Mesenchymal stem cell (in vitro differentiated cells and primary cell): ENCODE measurements around the gene SSH2.
"Not testable (repeated sequence)": the region's sequence is repeated elsewhere in the genome, so short reads cannot be mapped to it uniquely, and the experiment has no call there.

ENCODE experiments used
- DNase-seq: peaks from one replicate; pipeline ENCODE4 v3.0.0-alpha.2; 2013
- H2AFZ ChIP-seq: one replicate; pipeline ENCODE4 v1.6.1; 2013; ENCODE audit warnings: low read depth, mild to moderate bottlenecking, control low read depth, inconsistent platforms, low read length, moderate library complexity
- H2AK5ac ChIP-seq: 2 replicates; pipeline ENCODE4 v1.6.1; 2013; ENCODE audit warnings: low read length, moderate library complexity, mild to moderate bottlenecking, inconsistent platforms; ENCODE audit not compliant: severe bottlenecking
- H2BK120ac ChIP-seq: one replicate; pipeline ENCODE4 v1.6.1; 2013; ENCODE audit warnings: low read depth, mild to moderate bottlenecking, inconsistent platforms, low read length, moderate library complexity
- H2BK12ac ChIP-seq, 2 experiments: one replicate each; pipeline ENCODE4 v1.6.1; 2013; ENCODE audit warnings: inconsistent platforms in 2 of 2, low read length in 2 of 2, mild to moderate bottlenecking in 2 of 2, moderate library complexity in 2 of 2, control low read depth in 1 of 2
- H2BK15ac ChIP-seq: one replicate; pipeline ENCODE4 v1.6.1; 2013; ENCODE audit warnings: mild to moderate bottlenecking, low read depth, inconsistent platforms; ENCODE audit not compliant: poor library complexity, severe bottlenecking
- H2BK5ac ChIP-seq: 2 replicates; pipeline ENCODE4 v1.6.1; 2013; ENCODE audit warnings: low read depth, mild to moderate bottlenecking, low read length, control low read depth, inconsistent platforms; ENCODE audit not compliant: poor library complexity, severe bottlenecking
- H3K14ac ChIP-seq, 2 experiments: one replicate each; pipeline ENCODE4 v1.6.1; 2013; ENCODE audit warnings: inconsistent platforms in 2 of 2, low read length in 2 of 2, control low read depth in 1 of 2, mild to moderate bottlenecking in 1 of 2, moderate library complexity in 1 of 2
- H3K18ac ChIP-seq, 2 experiments: one replicate each; pipeline ENCODE4 v1.6.1; 2013; ENCODE audit warnings: inconsistent platforms in 2 of 2, low read length in 2 of 2, control low read depth in 1 of 2, low read depth in 1 of 2, mild to moderate bottlenecking in 1 of 2
- H3K23ac ChIP-seq, 2 experiments: one replicate each; pipeline ENCODE4 v1.6.1; 2013; ENCODE audit warnings: inconsistent platforms in 2 of 2, low read length in 2 of 2, mild to moderate bottlenecking in 2 of 2, moderate library complexity in 2 of 2, control low read depth in 1 of 2
- H3K27ac ChIP-seq: 2 replicates; pipeline ENCODE4 v1.5.1; 2013; ENCODE audit warnings: mild to moderate bottlenecking, moderate library complexity, low read length, control low read depth, inconsistent platforms; ENCODE audit not compliant: poor library complexity, severe bottlenecking
- H3K27me3 ChIP-seq, 2 experiments: 2 replicates each; pipeline versions ENCODE4 v1.6.1 to v1.7.0; 2013; ENCODE audit warnings: low read length in 2 of 2, mild to moderate bottlenecking in 2 of 2, moderate library complexity in 2 of 2, control low read depth in 1 of 2, inconsistent platforms in 1 of 2; ENCODE audit not compliant: control insufficient read depth in 1 of 2, insufficient read depth in 1 of 2
- H3K36me3 ChIP-seq, 2 experiments: 2 replicates each; pipeline versions ENCODE4 v1.6.1 to v1.7.0; 2013; ENCODE audit warnings: low read length in 2 of 2, control low read depth in 1 of 2, inconsistent platforms in 1 of 2, low read depth in 1 of 2, mild to moderate bottlenecking in 1 of 2; ENCODE audit not compliant: insufficient read depth in 2 of 2, control insufficient read depth in 1 of 2
- H3K4ac ChIP-seq, 2 experiments: one replicate each; pipeline ENCODE4 v1.6.1; 2013; ENCODE audit warnings: inconsistent platforms in 2 of 2, low read length in 2 of 2, mild to moderate bottlenecking in 2 of 2, moderate library complexity in 2 of 2, control low read depth in 1 of 2, low read depth in 1 of 2
- H3K4me1 ChIP-seq: 2 replicates; pipeline ENCODE4 v1.6.1; 2013; ENCODE audit warnings: low read depth, low read length, control low read depth; ENCODE audit not compliant: control insufficient read depth, insufficient read depth
- H3K4me2 ChIP-seq: 2 replicates; pipeline ENCODE4 v1.6.1; 2013; ENCODE audit warnings: low read length, mild to moderate bottlenecking, inconsistent platforms; ENCODE audit not compliant: poor library complexity, severe bottlenecking
- H3K4me3 ChIP-seq, 2 experiments: 2 replicates each; pipeline versions ENCODE4 v1.5.1 to v1.7.0; 2013; ENCODE audit warnings: low read length in 2 of 2, mild to moderate bottlenecking in 2 of 2, control low read depth in 1 of 2, low read depth in 1 of 2; ENCODE audit not compliant: insufficient read depth in 1 of 2
- H3K79me1 ChIP-seq: replicated peaks from 2 replicates; pipeline ENCODE4 v1.6.1; 2013; ENCODE audit warnings: mild to moderate bottlenecking, control low read depth, low read length, inconsistent platforms; ENCODE audit not compliant: poor library complexity, severe bottlenecking
- H3K9ac ChIP-seq: 2 replicates; pipeline ENCODE4 v1.7.0; 2013; ENCODE audit warnings: mild to moderate bottlenecking, low read length, moderate library complexity
- H3K9me3 ChIP-seq: 2 replicates; pipeline ENCODE4 v1.7.0; 2013; ENCODE audit warnings: mild to moderate bottlenecking, low read length; ENCODE audit not compliant: control insufficient read depth
- H4K8ac ChIP-seq: one replicate; pipeline ENCODE4 v1.6.1; 2013; ENCODE audit warnings: inconsistent platforms, mild to moderate bottlenecking, low read length, moderate library complexity
- H4K91ac ChIP-seq: one replicate; pipeline ENCODE4 v1.6.1; 2013; ENCODE audit warnings: mild to moderate bottlenecking, low read length, inconsistent platforms
- WGBS: methylation state at CpG from one replicate; pipeline ENCODE4 v1.1.7; 2013; ENCODE audit warnings: mixed read lengths; 5-methylcytosine and 5-hydroxymethylcytosine counted together

The SSH2 gene

GRCh38 chr17:29655323-29655722 lies 274.7 kb downstream of the SSH2 start:
- H2BK5ac ChIP-seq, result no peak overlapping the region
- H3K36me3 ChIP-seq, result peaks cover 11 to 13% of the 10 kb centered on the region in 2 experiments
- H3K27me3 ChIP-seq, result no peaks in the 10 kb centered on the region
- no peak overlapping the region for H3K4me3 ChIP-seq
- H3K14ac ChIP-seq, result no peak overlapping the region
- no peak overlapping the region for H2AK5ac ChIP-seq
- H2AFZ ChIP-seq, result no peak overlapping the region
- H4K8ac ChIP-seq, result no peak overlapping the region
- no peak overlapping the region for H4K91ac ChIP-seq
- no peak overlapping the region for H3K27ac ChIP-seq
- H3K18ac ChIP-seq, result no peak overlapping the region
- H3K23ac ChIP-seq, result no peak overlapping the region
- H3K4me1 ChIP-seq, result no peaks in the 10 kb centered on the region
- H3K4ac ChIP-seq, result no peak overlapping the region
- H3K9ac ChIP-seq, result no peak overlapping the region
- no peaks in the 10 kb centered on the region for H3K79me1 ChIP-seq
- no peak overlapping the region for H2BK120ac ChIP-seq
- H2BK15ac ChIP-seq, result no peak overlapping the region
- WGBS, result 100% methylated on average over 1 of the region's 6 CpGs
- H2BK12ac ChIP-seq, result no peak overlapping the region
- DNase-seq, result no peak
- H3K4me2 ChIP-seq, result no peak overlapping the region
- no peaks in the 10 kb centered on the region for H3K9me3 ChIP-seq

- Histone ChIP-seq H3K4me3 (no peak overlapping the region), H2BK15ac (no peak overlapping the region), H2BK12ac (no peak overlapping the region), H3K9ac (no peak overlapping the region), H3K36me3 (peaks cover 8 to 11% of the 10 kb centered on the region in 2 experiments), H2AK5ac (no peak overlapping the region), H3K4ac (no peak overlapping the region), H2BK120ac (no peak overlapping the region), H4K8ac (no peak overlapping the region), H3K23ac (no peak overlapping the region), H4K91ac (no peak overlapping the region), H2BK5ac (no peak overlapping the region), H3K27ac (no peak overlapping the region), H3K4me2 (no peak overlapping the region), H3K79me1 (no peaks in the 10 kb centered on the region), H3K18ac (no peak overlapping the region), H3K9me3 (no peaks in the 10 kb centered on the region), H3K14ac (no peak overlapping the region), H3K27me3 (no peaks in the 10 kb centered on the region), H2AFZ (no peak overlapping the region), H3K4me1 (no peaks in the 10 kb centered on the region)
- DNase-seq, result no peak
- no CpG with 5 or more reads among the region's 1 CpG for WGBS
These were observed 275.9 kb downstream of the SSH2 start for GRCh38 chr17:29653995-29654714.

GRCh38 chr17:29652976-29653375 lies 277.1 kb downstream of the SSH2 start:
- Histone ChIP-seq H2BK12ac (no peak overlapping the region), H3K18ac (no peak overlapping the region), H3K79me1 (no peaks in the 10 kb centered on the region), H3K4me2 (no peak overlapping the region), H3K36me3 (peaks cover 5 to 9% of the 10 kb centered on the region in 2 experiments), H2BK120ac (no peak overlapping the region), H3K9me3 (no peaks in the 10 kb centered on the region), H3K4me1 (no peaks in the 10 kb centered on the region), H3K27me3 (no peaks in the 10 kb centered on the region), H4K91ac (no peak overlapping the region), H3K4ac (no peak overlapping the region), H4K8ac (no peak overlapping the region), H3K4me3 (no peak overlapping the region), H2AFZ (no peak overlapping the region), H3K27ac (no peak overlapping the region), H3K14ac (no peak overlapping the region), H2BK5ac (no peak overlapping the region), H3K23ac (no peak overlapping the region), H2BK15ac (no peak overlapping the region), H3K9ac (no peak overlapping the region), H2AK5ac (no peak overlapping the region)
- no peak for DNase-seq

GRCh38 chr17:29651913-29652312 lies 278.1 kb downstream of the SSH2 start:
- not testable (repeated sequence) for H3K4me3 ChIP-seq, H2BK5ac ChIP-seq, H3K27ac ChIP-seq, H2AK5ac ChIP-seq, H3K18ac ChIP-seq, H4K91ac ChIP-seq, H3K4ac ChIP-seq, H3K23ac ChIP-seq, H3K36me3 ChIP-seq, H2BK120ac ChIP-seq, H2AFZ ChIP-seq, H3K4me2 ChIP-seq, H3K9me3 ChIP-seq, DNase-seq, H2BK15ac ChIP-seq, H2BK12ac ChIP-seq, H3K79me1 ChIP-seq, H3K14ac ChIP-seq, H4K8ac ChIP-seq, H3K9ac ChIP-seq, H3K4me1 ChIP-seq, H3K27me3 ChIP-seq
- 93% methylated on average over 5 of the region's 7 CpGs for WGBS
